Choroid plexus epithelial cell (primary cell): ENCODE data around the gene SSTR3.

Experiments used
- DNase-seq: peaks from one replicate; pipeline ENCODE4 v3.0.0-alpha.2; 2010; ENCODE audit warnings: low read depth
- H3K4me3 ChIP-seq: 2 replicates; pipeline ENCODE4 v1.5.1; 2011; ENCODE audit warnings: low read depth, mild to moderate bottlenecking, control low read depth, low read length, moderate library complexity
- TF ChIP-seq, protein P1 (sequence below): conservative IDR thresholded peaks from 2 replicates; pipeline ENCODE4 v1.5.1; 2011; ENCODE audit warnings: low read depth, mild to moderate bottlenecking, control low read depth, inconsistent platforms, low read length, moderate library complexity

The SSTR3 gene

DNA sequence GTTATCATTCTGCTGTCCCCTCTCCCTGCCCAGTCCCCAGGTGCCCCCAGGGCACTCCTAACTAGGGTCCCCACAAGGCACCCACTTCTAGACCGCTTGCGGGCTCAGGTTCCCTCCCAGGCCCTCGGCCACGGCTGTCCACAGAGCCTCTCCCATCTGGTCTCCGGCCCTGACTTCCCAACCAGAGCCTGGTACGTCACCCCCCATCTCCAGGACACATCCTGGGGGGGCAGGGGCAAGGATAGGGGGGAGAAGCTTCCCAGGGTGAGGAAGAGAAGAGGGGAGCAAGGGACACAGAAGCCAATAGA lies 457 bp downstream of the SSTR3 start:
- TF ChIP-seq, protein P1, sequence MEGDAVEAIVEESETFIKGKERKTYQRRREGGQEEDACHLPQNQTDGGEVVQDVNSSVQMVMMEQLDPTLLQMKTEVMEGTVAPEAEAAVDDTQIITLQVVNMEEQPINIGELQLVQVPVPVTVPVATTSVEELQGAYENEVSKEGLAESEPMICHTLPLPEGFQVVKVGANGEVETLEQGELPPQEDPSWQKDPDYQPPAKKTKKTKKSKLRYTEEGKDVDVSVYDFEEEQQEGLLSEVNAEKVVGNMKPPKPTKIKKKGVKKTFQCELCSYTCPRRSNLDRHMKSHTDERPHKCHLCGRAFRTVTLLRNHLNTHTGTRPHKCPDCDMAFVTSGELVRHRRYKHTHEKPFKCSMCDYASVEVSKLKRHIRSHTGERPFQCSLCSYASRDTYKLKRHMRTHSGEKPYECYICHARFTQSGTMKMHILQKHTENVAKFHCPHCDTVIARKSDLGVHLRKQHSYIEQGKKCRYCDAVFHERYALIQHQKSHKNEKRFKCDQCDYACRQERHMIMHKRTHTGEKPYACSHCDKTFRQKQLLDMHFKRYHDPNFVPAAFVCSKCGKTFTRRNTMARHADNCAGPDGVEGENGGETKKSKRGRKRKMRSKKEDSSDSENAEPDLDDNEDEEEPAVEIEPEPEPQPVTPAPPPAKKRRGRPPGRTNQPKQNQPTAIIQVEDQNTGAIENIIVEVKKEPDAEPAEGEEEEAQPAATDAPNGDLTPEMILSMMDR, result no peak
- DNase-seq, result no peak
- no peak overlapping the region for H3K4me3 ChIP-seq

DNA sequence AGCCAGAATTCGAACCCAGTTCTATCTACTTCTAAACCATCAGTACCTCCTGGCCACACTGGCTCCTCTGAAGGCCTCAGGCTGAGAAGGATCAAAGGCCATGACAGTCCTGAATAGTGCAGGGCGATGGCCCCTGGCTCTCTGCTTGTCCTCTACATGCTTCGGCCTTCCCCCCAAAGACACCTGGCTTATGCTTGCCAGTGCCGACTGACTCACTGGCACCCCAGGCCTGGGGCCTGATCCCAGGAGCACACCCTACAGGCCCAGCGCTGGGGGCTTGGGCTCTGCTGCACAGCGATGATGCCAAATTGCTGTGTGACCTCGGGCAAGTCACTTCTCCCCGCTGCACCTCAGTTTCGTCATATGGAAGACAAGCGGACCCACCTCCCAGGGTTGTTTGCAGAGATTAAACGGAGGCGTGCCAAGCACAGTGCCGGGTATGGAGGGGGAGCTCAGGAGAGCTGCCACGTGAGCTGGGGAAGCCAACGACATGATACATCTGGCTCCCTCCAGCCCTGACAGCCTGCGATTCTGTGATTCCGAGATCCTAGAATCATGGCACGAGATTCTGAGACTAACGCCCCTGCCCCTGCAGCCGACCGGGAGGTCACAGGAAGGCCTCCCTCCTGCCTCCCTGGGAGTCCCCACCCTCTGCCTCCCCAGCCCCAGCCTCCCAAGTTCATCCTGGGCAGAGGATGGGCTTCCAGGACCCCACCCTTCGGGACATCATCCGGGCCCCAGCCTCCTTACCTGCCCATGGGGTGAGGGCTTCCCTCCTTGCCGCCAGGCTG lies 1.0 kb downstream of the SSTR3 start:
- no peak for DNase-seq
- TF ChIP-seq, protein P1, result no peak
- H3K4me3 ChIP-seq, result no peak overlapping the region

DNA sequence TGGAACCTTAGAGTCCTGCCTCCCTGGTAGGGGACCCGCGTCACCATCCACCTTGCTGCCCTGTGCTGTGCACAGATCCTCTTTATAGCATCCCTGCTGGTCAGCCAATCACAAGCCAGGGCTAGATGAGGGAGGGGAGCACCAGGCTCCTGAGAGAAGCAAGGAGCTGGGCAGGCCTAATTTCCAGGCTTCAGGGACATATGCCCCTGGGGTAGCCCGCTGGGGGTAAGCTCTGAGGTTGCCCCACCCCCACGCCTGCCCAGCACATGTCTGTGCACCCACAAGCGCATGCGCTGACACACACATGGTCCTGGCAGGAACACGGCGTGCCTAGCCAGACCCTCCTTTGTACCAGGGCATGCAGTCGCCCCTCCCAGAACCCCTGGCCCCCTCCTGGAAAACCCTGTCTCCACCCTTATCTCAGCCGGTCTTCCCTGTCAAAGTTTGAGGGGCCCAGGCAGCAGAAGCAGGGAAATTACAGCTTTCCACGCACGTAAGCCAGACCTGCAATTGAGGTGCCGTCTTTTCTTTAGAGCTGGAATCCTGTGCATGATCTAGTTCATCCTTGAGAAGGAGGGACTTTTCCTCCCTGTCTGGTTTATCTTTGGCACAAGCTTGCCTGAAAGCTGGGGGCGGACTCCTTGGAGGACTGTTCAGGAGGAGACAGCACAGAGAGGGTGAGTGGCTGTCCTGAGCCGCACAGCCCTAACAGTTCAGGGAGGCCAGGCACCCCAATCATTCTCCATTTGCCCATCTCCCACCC lies 2.1 kb downstream of the SSTR3 start:
- no peak for DNase-seq
- TF ChIP-seq, protein P1, result no peak

DNA sequence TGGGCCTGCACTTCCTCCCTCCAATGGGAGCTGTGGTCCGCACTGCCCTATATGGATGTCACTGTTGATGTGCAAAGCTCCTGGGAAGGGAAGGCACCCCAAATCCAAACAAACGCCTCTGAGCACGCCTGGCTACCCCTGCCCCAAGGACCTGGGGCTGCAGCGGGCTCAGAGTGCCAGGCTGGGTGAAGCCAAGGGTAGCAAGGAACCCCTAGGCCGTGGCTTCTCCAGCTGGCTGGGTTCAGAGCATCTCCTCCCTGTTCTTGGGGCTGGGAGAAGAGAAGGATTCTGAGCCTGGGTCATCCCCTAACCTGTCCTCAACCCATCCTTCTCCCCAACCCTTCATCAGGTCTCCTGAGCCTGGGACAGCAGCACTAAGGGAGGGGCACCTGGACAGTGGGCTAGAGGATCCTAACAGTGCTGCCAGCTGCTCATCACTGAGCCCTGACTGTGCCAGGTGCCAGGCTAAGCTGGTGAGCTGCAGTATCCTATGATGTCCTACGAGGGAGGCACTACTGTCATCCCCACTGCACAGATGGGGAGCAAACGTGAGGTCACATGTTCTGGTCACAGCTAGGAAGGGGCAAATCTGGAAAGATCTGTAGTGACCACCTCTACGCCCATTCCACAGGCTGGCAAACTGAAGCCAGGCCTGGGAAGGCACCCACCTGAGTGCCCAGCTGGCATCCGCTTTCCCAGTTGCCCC lies 3.0 kb downstream of the SSTR3 start:
- TF ChIP-seq, protein P1, result no peak
- no peak for DNase-seq
- H3K4me3 ChIP-seq, result no peak overlapping the region

More for the DNA sequence above, 2.1 kb downstream of the SSTR3 start:
- H3K4me3 ChIP-seq, result no peak overlapping the region

DNA sequence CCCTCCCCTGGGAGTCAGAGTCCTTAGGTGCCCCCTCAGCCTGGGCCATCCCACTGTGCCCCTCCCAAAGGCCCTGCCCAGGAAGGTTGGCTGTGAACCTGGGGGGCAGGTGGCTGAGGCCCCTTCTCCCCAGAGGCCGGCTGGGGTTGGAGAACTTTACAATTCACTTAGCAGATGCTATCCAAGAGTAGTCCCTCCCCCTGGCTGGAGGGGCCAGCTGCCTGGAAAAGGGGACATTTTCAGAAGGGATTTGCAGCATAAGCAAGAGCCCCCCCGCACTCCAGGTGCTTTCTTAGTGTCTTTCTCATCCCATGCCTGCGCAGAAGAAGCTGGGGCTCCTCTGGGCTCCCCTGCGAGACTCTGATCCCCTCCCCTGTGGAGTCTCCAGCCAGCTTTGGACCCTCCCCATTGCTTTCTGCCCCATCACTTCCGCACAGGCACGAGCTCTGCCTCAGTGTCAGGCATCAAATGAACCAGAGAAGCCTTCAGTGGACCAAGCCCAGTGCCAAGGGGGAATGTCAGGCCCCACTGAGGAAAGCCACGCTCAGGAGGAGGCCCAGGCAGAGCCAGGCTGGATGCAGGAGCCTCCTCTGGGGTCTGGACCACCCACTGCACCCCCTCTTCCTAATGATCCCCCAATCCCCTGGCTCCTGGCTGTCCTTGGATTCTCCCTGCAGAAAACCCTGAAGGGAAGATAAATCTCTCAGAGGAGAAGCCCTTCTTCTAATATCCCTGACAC lies 3.7 kb downstream of the SSTR3 start:
- no peak overlapping the region for H3K4me3 ChIP-seq
- no peak for DNase-seq

DNA sequence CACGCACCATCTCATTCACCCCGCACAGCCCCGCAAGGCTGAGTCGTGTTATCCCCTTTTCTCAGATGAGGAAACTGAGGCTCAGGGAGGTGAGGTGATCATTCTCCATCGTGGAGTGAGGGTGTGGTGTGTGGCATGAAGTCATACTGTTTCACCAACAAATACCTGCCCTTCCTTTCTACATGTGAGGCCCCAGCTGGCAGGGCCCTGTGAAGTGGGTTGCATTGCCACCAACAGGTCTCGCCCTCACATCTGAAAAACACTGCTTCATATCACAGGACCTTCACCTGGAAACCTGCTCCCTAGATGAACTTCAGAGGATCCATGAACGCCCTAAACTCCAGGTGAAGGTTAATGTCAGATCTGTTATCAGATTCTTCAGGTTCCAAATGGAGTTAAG lies 4.3 kb downstream of the SSTR3 start:
- H3K4me3 ChIP-seq, result no peak overlapping the region
- no peak for DNase-seq
- TF ChIP-seq, protein P1, result no peak

More for the DNA sequence above, 3.7 kb downstream of the SSTR3 start:
- TF ChIP-seq, protein P1, result no peak
